ENCODE measurements around the gene OSGIN1.

OSGIN1 gene

GRCh38 chr16:83952940-83953795 lies at the start of gene OSGIN1:
Gene OSGIN1 (plus strand): TSS chr16:83953240. CDS start chr16:83957672, 4,432 bp downstream.
- Histone ChIP-seq H3K4me1 (ENCODE audit: insufficient read depth, low read length) (no peaks in the 10 kb centered on the region; the same call in 1 of the 2 replicates), H3K9ac (ENCODE audit: low read depth, low read length) (peak within 1 kb of the TSS; percentile 74), H3K9me3 (ENCODE audit: control insufficient read depth, insufficient read depth, low read length) (no peaks in the 10 kb centered on the region), H3K36me3 (ENCODE audit: insufficient read depth, low read length) (no peaks in the 10 kb centered on the region)

- no peaks in the 10 kb centered on the region for H3K9me3 ChIP-seq (ENCODE audit: control insufficient read depth, insufficient read depth, low read length)
- no peaks in the 10 kb centered on the region for H3K36me3 ChIP-seq (ENCODE audit: insufficient read depth, low read length)
- no peak overlapping the region for H3K9ac ChIP-seq (ENCODE audit: low read depth, low read length)
- peaks cover 5% of the 10 kb centered on the region; the same call in 1 of the 2 replicates for H3K4me1 ChIP-seq (ENCODE audit: insufficient read depth, low read length)
Observed at GRCh38 chr16:83903751-83904150, 49.3 kb upstream of the OSGIN1 start.

GRCh38 chr16:83906683-83907082 lies 46.4 kb upstream of the OSGIN1 start:
- no peak overlapping the region for H3K9ac ChIP-seq (ENCODE audit: low read depth, low read length)
- no peaks in the 10 kb centered on the region for H3K9me3 ChIP-seq (ENCODE audit: control insufficient read depth, insufficient read depth, low read length)
- H3K36me3 ChIP-seq (ENCODE audit: insufficient read depth, low read length), result no peaks in the 10 kb centered on the region
- peaks cover 1% of the 10 kb centered on the region; the same call in 1 of the 2 replicates for H3K4me1 ChIP-seq (ENCODE audit: insufficient read depth, low read length)

GRCh38 chr16:83907111-83907510 lies 45.9 kb upstream of the OSGIN1 start:
- Histone ChIP-seq H3K36me3 (ENCODE audit: insufficient read depth, low read length) (no peaks in the 10 kb centered on the region), H3K9me3 (ENCODE audit: control insufficient read depth, insufficient read depth, low read length) (no peaks in the 10 kb centered on the region), H3K9ac (ENCODE audit: low read depth, low read length) (no peak overlapping the region), H3K4me1 (ENCODE audit: insufficient read depth, low read length) (peaks cover 5% of the 10 kb centered on the region; the same call in 1 of the 2 replicates)

- Histone ChIP-seq H3K9me3 (ENCODE audit: control insufficient read depth, insufficient read depth, low read length) (no peaks in the 10 kb centered on the region), H3K36me3 (ENCODE audit: insufficient read depth, low read length) (no peaks in the 10 kb centered on the region), H3K9ac (ENCODE audit: low read depth, low read length) (no peak overlapping the region), H3K4me1 (ENCODE audit: insufficient read depth, low read length) (peaks cover 11% of the 10 kb centered on the region; the same call in 1 of the 2 replicates)
Observed at GRCh38 chr16:83907631-83908250, 45.3 kb upstream of the OSGIN1 start.

GRCh38 chr16:83908798-83909197 lies 44.2 kb upstream of the OSGIN1 start:
- H3K36me3 ChIP-seq (ENCODE audit: insufficient read depth, low read length), result no peaks in the 10 kb centered on the region
- no peak overlapping the region for H3K9ac ChIP-seq (ENCODE audit: low read depth, low read length)
- peaks cover 15% of the 10 kb centered on the region; the same call in 1 of the 2 replicates for H3K4me1 ChIP-seq (ENCODE audit: insufficient read depth, low read length)
- no peaks in the 10 kb centered on the region for H3K9me3 ChIP-seq (ENCODE audit: control insufficient read depth, insufficient read depth, low read length)

- Histone ChIP-seq H3K4me1 (ENCODE audit: insufficient read depth, low read length) (peaks cover 15% of the 10 kb centered on the region; the same call in 1 of the 2 replicates), H3K9me3 (ENCODE audit: control insufficient read depth, insufficient read depth, low read length) (no peaks in the 10 kb centered on the region), H3K9ac (ENCODE audit: low read depth, low read length) (no peak overlapping the region), H3K36me3 (ENCODE audit: insufficient read depth, low read length) (no peaks in the 10 kb centered on the region)
Observed at GRCh38 chr16:83911290-83911689, 41.8 kb upstream of the OSGIN1 start.

GRCh38 chr16:83912519-83913244 lies 40.4 kb upstream of the OSGIN1 start:
- no peak overlapping the region for H3K9ac ChIP-seq (ENCODE audit: low read depth, low read length)
- H3K9me3 ChIP-seq (ENCODE audit: control insufficient read depth, insufficient read depth, low read length), result no peaks in the 10 kb centered on the region
- no peaks in the 10 kb centered on the region for H3K36me3 ChIP-seq (ENCODE audit: insufficient read depth, low read length)
- H3K4me1 ChIP-seq (ENCODE audit: insufficient read depth, low read length), result peaks cover 15% of the 10 kb centered on the region; the same call in 1 of the 2 replicates

GRCh38 chr16:83913245-83913633 lies 39.8 kb upstream of the OSGIN1 start:
- Histone ChIP-seq H3K36me3 (ENCODE audit: insufficient read depth, low read length) (no peaks in the 10 kb centered on the region), H3K9ac (ENCODE audit: low read depth, low read length) (no peak overlapping the region), H3K4me1 (ENCODE audit: insufficient read depth, low read length) (peaks cover 15% of the 10 kb centered on the region; the same call in 1 of the 2 replicates), H3K9me3 (ENCODE audit: control insufficient read depth, insufficient read depth, low read length) (no peaks in the 10 kb centered on the region)

GRCh38 chr16:83914091-83914710 lies 38.8 kb upstream of the OSGIN1 start:
- H3K36me3 ChIP-seq (ENCODE audit: insufficient read depth, low read length), result peaks cover 5% of the 10 kb centered on the region; the same call in 1 of the 2 replicates

GRCh38 chr16:83915081-83915480 lies 38.0 kb upstream of the OSGIN1 start:
- no peak overlapping the region for H3K9ac ChIP-seq (ENCODE audit: low read depth, low read length)
- no peaks in the 10 kb centered on the region for H3K9me3 ChIP-seq (ENCODE audit: control insufficient read depth, insufficient read depth, low read length)
- H3K4me1 ChIP-seq (ENCODE audit: insufficient read depth, low read length), result peaks cover 15% of the 10 kb centered on the region; the same call in 1 of the 2 replicates
- peaks cover 5% of the 10 kb centered on the region; the same call in 1 of the 2 replicates for H3K36me3 ChIP-seq (ENCODE audit: insufficient read depth, low read length)

More at GRCh38 chr16:83914091-83914710, 38.8 kb upstream of the OSGIN1 start:
- no peak overlapping the region for H3K9ac ChIP-seq (ENCODE audit: low read depth, low read length)
- H3K4me1 ChIP-seq (ENCODE audit: insufficient read depth, low read length), result peaks cover 15% of the 10 kb centered on the region; the same call in 1 of the 2 replicates
- H3K9me3 ChIP-seq (ENCODE audit: control insufficient read depth, insufficient read depth, low read length), result no peaks in the 10 kb centered on the region

GRCh38 chr16:83915491-83915890 lies 37.5 kb upstream of the OSGIN1 start:
- Histone ChIP-seq H3K9ac (ENCODE audit: low read depth, low read length) (no peak overlapping the region), H3K9me3 (ENCODE audit: control insufficient read depth, insufficient read depth, low read length) (no peaks in the 10 kb centered on the region), H3K4me1 (ENCODE audit: insufficient read depth, low read length) (peaks cover 15% of the 10 kb centered on the region; the same call in 1 of the 2 replicates), H3K36me3 (ENCODE audit: insufficient read depth, low read length) (peaks cover 5% of the 10 kb centered on the region; the same call in 1 of the 2 replicates)

- Histone ChIP-seq H3K4me1 (ENCODE audit: insufficient read depth, low read length) (peaks cover 7% of the 10 kb centered on the region; the same call in 1 of the 2 replicates), H3K9ac (ENCODE audit: low read depth, low read length) (no peak overlapping the region), H3K36me3 (ENCODE audit: insufficient read depth, low read length) (peaks cover 5% of the 10 kb centered on the region; the same call in 1 of the 2 replicates), H3K9me3 (ENCODE audit: control insufficient read depth, insufficient read depth, low read length) (no peaks in the 10 kb centered on the region)
Observed at GRCh38 chr16:83917152-83918120, 35.6 kb upstream of the OSGIN1 start.

All from ES-I3 (cell line).